Neural crest cell (in vitro differentiated cells): ENCODE measurements around the gene P2RY8. TPM values are rescaled to one million over a fixed set of nuclear protein-coding genes. Genes with fewer than 3 reads are reported as not detected.
"Not testable (repeated sequence)": the region's sequence is repeated elsewhere in the genome, so short reads cannot be mapped to it uniquely, and the experiment has no call there.

Experiments used
- DNase-seq: peaks from one replicate; pipeline ENCODE4 v3.0.0; 2021; ENCODE audit warnings: low read depth, mixed read lengths, low spot score
- H3K27ac Mint-ChIP-seq: one replicate; pipeline ENCODE4 v1.8.0; 2021; ENCODE audit warnings: mild to moderate bottlenecking, mixed read lengths; ENCODE audit not compliant: unreplicated experiment
- H3K27me3 Mint-ChIP-seq: 2 replicates; pipeline ENCODE4 v1.8.0; 2021; ENCODE audit warnings: low read depth, mild to moderate bottlenecking, mixed read lengths
- H3K36me3 Mint-ChIP-seq: 2 replicates; pipeline ENCODE4 v1.8.0; 2021; ENCODE audit warnings: low read depth, mild to moderate bottlenecking, mixed read lengths
- H3K4me1 Mint-ChIP-seq: 2 replicates; pipeline ENCODE4 v1.8.0; 2021; ENCODE audit warnings: mixed read lengths
- H3K4me3 Mint-ChIP-seq: one replicate; pipeline ENCODE4 v1.8.0; 2021; ENCODE audit warnings: mild to moderate bottlenecking, mixed read lengths
- H3K9me3 Mint-ChIP-seq: 2 replicates; pipeline ENCODE4 v1.8.0; 2021; ENCODE audit warnings: mixed read lengths
- total RNA-seq: library from RNA; stranded (reverse); gene quantifications from 2 replicates; pipeline ENCODE4 v1.2.1, GENCODE V29; 2021
- TF ChIP-seq, protein P1 (sequence below): fragments of 200-600 bp; sonication (generic); conservative IDR thresholded peaks from 2 replicates; pipeline ENCODE4 v1.5.0; 2021; ENCODE audit warnings: antibody characterized with exemption, mild to moderate bottlenecking

The P2RY8 gene
- total RNA-seq, 1 donor from 2014 or later: not detected

GRCh38 chrX:1496076-1496475 lies 40.9 kb downstream of the P2RY8 start:
- no peak overlapping the region for H3K4me3 Mint-ChIP-seq
- H3K9me3 Mint-ChIP-seq: peaks cover 8% of the 10 kb centered on the region
- no peaks in the 10 kb centered on the region for H3K36me3 Mint-ChIP-seq
- no peak overlapping the region for H3K27ac Mint-ChIP-seq
- peaks cover 4% of the 10 kb centered on the region for H3K4me1 Mint-ChIP-seq
- no peak for DNase-seq
- H3K27me3 Mint-ChIP-seq: peaks cover 3% of the 10 kb centered on the region
- TF ChIP-seq, protein P1, sequence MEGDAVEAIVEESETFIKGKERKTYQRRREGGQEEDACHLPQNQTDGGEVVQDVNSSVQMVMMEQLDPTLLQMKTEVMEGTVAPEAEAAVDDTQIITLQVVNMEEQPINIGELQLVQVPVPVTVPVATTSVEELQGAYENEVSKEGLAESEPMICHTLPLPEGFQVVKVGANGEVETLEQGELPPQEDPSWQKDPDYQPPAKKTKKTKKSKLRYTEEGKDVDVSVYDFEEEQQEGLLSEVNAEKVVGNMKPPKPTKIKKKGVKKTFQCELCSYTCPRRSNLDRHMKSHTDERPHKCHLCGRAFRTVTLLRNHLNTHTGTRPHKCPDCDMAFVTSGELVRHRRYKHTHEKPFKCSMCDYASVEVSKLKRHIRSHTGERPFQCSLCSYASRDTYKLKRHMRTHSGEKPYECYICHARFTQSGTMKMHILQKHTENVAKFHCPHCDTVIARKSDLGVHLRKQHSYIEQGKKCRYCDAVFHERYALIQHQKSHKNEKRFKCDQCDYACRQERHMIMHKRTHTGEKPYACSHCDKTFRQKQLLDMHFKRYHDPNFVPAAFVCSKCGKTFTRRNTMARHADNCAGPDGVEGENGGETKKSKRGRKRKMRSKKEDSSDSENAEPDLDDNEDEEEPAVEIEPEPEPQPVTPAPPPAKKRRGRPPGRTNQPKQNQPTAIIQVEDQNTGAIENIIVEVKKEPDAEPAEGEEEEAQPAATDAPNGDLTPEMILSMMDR: no peak

- H3K27ac Mint-ChIP-seq: no peak overlapping the region
- no peak for DNase-seq
- no peak overlapping the region for H3K4me3 Mint-ChIP-seq
- H3K27me3 Mint-ChIP-seq: peaks cover 3% of the 10 kb centered on the region
- H3K9me3 Mint-ChIP-seq: peaks cover 8% of the 10 kb centered on the region
- TF ChIP-seq, protein P1: no peak
- peaks cover 4% of the 10 kb centered on the region for H3K4me1 Mint-ChIP-seq
- peaks cover 3% of the 10 kb centered on the region for H3K36me3 Mint-ChIP-seq
Observed at GRCh38 chrX:1493877-1494510, 43.0 kb downstream of the P2RY8 start.

DNA sequence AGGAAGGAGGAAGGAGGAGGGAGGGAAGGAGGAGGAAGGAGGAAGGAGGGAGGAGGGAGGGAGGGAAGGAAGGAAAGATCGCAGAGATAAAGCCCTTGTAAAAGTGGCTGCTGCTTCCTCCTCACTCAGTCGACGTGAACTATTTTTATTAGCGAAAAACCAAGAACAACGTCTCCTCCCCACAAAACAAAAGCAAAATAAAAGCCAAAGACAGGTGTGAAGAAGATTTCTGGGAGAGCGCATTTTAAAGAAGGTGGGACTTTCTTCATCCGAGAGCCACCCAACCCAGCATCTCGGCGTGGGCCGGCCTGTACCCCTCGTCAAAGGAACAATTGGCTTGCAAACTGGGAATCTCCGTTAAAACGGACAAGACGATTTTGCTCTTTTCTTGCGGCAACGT lies 43.6 kb downstream of the P2RY8 start:
- Mint-ChIP-seq H3K9me3 (peaks cover 8% of the 10 kb centered on the region), H3K36me3 (peaks cover 3% of the 10 kb centered on the region), H3K4me1 (peaks cover 4% of the 10 kb centered on the region), H3K27me3 (peaks cover 3% of the 10 kb centered on the region), H3K4me3 (no peak overlapping the region), H3K27ac (no peak overlapping the region)
- no peak for DNase-seq
- TF ChIP-seq, protein P1: no peak

DNA sequence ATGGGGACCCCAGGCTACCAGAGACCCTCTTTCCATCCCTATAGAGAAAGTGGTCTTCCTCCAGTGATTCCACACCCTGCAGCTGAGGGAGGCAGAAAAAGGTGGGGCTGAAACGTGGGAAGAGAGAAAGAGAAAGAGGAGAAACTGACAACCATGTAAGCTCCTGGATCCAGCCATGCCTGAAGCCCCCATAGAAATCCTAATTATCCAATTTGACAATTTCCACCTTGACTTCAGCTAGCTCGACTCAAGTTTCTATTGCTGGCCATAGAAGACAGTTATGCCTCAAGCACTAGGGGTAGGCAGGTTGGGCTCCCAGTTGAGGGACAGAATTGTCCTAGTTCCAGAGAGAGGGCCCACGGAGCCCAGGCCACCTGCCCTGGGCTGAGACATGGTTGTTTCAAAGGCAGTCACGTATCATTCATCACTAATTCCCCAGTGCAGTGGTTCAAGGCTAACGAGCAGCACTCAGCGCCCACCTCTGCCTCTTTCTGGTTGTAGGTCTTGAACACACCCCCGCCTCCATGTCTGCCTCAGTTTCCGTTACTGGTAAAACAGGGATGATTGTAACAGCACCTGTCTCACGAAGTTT lies 44.5 kb downstream of the P2RY8 start:
- H3K27ac Mint-ChIP-seq: no peak overlapping the region
- peaks cover 4% of the 10 kb centered on the region for H3K4me1 Mint-ChIP-seq
- peaks cover 3% of the 10 kb centered on the region for H3K27me3 Mint-ChIP-seq
- no peak overlapping the region for H3K4me3 Mint-ChIP-seq
- TF ChIP-seq, protein P1: no peak
- H3K36me3 Mint-ChIP-seq: peaks cover 3% of the 10 kb centered on the region
- H3K9me3 Mint-ChIP-seq: peaks cover 8% of the 10 kb centered on the region
- DNase-seq: no peak

- peaks cover 8% of the 10 kb centered on the region for H3K4me1 Mint-ChIP-seq
- peaks cover 8% of the 10 kb centered on the region for H3K9me3 Mint-ChIP-seq
- DNase-seq: peak; percentile 34
- peaks cover 3% of the 10 kb centered on the region for H3K36me3 Mint-ChIP-seq
- peak overlapping the region; percentile 77 for H3K4me3 Mint-ChIP-seq
- TF ChIP-seq, protein P1: no peak
- H3K27me3 Mint-ChIP-seq: peaks cover 3% of the 10 kb centered on the region
- no peak overlapping the region for H3K27ac Mint-ChIP-seq
Observed at GRCh38 chrX:1491851-1492349, 45.1 kb downstream of the P2RY8 start.

- H3K36me3 Mint-ChIP-seq, H3K4me3 Mint-ChIP-seq, DNase-seq, H3K27me3 Mint-ChIP-seq, H3K27ac Mint-ChIP-seq, H3K9me3 Mint-ChIP-seq: not testable (repeated sequence)
- H3K4me1 Mint-ChIP-seq: peaks cover 11% of the 10 kb centered on the region
Observed at GRCh38 chrX:1491248-1491647, 45.7 kb downstream of the P2RY8 start.

- H3K27ac Mint-ChIP-seq, DNase-seq, H3K27me3 Mint-ChIP-seq, H3K36me3 Mint-ChIP-seq, H3K4me3 Mint-ChIP-seq, H3K9me3 Mint-ChIP-seq: not testable (repeated sequence)
- peaks cover 13% of the 10 kb centered on the region for H3K4me1 Mint-ChIP-seq
Observed at GRCh38 chrX:1490723-1491122, 46.3 kb downstream of the P2RY8 start.

DNA sequence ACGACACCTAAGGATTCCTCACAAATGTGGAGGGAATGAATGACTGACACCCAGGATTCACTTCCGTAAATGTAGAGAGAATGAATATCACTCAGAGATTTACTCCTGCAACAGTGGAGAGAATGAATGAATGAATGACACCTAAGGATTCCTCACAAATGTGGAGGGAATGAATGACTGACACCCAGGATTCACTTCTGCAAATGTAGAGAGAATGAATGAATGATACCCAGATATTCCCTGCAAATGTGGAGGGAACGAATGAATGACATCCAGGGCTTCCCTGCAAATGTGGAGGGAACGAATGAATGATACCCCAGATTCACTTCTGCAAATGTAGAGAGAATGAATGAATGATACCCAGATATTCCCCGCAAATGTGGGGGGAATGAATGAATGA lies 47.6 kb downstream of the P2RY8 start:
- not testable (repeated sequence) for H3K9me3 Mint-ChIP-seq, H3K4me3 Mint-ChIP-seq, DNase-seq, H3K27me3 Mint-ChIP-seq, H3K27ac Mint-ChIP-seq, H3K36me3 Mint-ChIP-seq
- H3K4me1 Mint-ChIP-seq: peaks cover 13% of the 10 kb centered on the region
